ENCODE data around the gene HSD17B3.

DNA sequence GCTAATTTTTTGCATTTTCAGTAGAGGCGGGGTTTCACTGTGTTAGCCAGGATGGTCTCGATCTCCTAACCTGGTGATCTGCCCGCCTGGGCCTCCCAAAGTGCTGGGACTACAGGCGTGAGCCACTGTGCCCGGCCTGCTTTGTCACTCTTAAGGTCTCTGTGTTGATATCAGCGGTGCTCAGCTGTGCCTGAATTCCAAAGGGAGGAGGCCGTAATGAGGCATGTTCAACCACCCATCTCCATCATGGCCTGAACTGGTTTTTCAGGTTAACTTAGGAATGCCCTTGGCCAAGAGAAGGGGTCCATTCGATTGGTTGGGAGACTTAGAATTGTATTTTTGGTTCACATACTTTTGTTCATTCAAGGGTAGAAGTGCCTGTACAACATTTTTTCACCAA, 22.0 kb downstream of the HSD17B3 start:
- TF ChIP-seq FOXK2 (IDR thresholded peaks at IDR 0.05) = no peak
- no peak for TF ChIP-seq NFRKB (IDR thresholded peaks at IDR 0.05)
- no peak for TF ChIP-seq ELF4 (IDR thresholded peaks at IDR 0.05)
- TF ChIP-seq CTBP1 (IDR thresholded peaks at IDR 0.05; ENCODE audit: borderline replicate concordance) = no peak
- no peak for TF ChIP-seq TARDBP (IDR thresholded peaks at IDR 0.05)
- TF ChIP-seq BHLHE40 (IDR thresholded peaks at IDR 0.05; ENCODE audit: borderline replicate concordance) = no peak
- no peak for TF ChIP-seq HDGF (IDR thresholded peaks at IDR 0.05; ENCODE audit: borderline replicate concordance)
- no peak for TF ChIP-seq SUZ12 (IDR thresholded peaks at IDR 0.05)
- TF ChIP-seq FOXM1 (IDR thresholded peaks at IDR 0.05; ENCODE audit: borderline replicate concordance) = no peak
- no peak for TF ChIP-seq PKNOX1 (IDR thresholded peaks at IDR 0.05)
- no peak for TF ChIP-seq SP1 (IDR thresholded peaks at IDR 0.05)
